NCI-H524 treated with DMSO at 0.1 percent for 48 hours (cell line): ENCODE results near the gene SEMA7A.

Experiments
- DNase-seq: peaks from one replicate; lab custom pipeline; 2025; lab: John Stamatoyannopoulos, UW

Gene SEMA7A

GRCh38 chr15:74430510-74430951 lies 3.2 kb downstream of the SEMA7A start:
- no peak for DNase-seq

DNA sequence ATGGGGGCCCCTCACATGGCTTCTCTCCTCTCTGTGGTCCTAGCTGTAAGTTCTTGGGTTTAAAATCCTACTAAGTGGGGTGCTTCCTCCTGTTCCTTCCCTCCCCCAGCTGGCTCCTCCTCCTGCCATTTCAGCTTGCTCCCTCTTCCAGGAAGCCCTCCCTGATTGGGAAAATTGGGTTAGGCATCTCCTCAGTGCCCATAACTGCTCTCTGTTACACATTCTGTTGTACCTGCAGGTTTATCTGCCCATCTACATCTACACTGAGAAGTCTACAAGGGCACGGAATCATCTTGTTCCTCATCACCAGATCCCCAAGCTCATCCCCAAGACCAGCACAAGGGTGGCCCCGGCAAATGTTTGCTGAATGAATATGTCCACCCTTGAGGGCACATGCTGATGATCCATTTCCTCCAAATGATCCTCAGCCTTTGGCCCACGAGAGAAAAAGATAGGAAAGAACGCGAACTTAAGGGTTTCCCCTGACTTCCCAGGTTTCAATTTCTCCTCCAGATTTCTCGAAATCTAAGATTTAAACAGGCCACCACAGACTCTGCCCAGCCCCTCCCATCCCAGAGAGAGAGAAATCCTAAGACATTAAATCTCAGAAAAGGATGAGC lies 3.9 kb downstream of the SEMA7A start:
- DNase-seq: no peak

- DNase-seq: no peak
Measured at GRCh38 chr15:74428970-74429780, 4.6 kb downstream of the SEMA7A start.

- no peak for DNase-seq
Measured at GRCh38 chr15:74428442-74428787, 5.3 kb downstream of the SEMA7A start.

DNA sequence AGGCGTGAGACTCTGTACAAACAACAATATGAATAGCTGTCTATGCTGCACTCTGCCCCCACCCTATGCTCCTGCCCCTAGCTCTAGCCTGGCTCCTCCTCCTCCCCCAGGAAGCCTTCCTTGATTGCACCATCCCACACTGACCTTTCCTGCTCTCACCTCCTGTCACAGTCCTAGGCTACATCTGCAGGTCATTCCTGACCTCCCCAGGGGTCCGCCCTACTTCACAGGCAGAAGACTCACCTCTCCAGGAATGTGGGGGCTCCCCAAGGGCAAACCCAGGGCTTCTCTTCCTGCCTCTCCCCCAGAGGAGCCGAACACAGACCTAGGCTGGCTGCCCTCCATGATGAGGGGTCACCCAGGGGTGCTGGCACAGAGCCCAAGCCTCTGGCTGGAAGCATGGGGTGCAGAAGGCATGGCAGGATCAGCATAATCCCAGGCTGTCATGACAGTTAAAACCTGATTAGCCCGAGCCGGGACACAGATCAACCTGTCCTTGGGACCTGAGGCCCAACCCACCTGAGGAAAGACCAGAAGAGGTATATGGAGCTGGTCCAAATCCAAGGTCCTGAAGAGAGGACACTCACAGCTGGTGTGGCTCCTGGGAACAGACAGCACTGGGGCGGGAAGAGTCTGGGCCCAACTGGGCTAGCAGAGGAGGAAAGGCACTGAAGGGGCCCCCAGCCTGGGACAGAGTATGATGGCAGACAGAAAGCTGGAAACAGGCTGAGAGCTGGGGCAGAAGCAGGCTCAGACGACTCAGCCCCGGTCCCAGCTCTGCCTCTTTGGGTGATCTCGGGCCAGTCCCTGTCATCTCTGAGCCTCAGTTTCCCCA lies 5.9 kb downstream of the SEMA7A start:
- no peak for DNase-seq

DNA sequence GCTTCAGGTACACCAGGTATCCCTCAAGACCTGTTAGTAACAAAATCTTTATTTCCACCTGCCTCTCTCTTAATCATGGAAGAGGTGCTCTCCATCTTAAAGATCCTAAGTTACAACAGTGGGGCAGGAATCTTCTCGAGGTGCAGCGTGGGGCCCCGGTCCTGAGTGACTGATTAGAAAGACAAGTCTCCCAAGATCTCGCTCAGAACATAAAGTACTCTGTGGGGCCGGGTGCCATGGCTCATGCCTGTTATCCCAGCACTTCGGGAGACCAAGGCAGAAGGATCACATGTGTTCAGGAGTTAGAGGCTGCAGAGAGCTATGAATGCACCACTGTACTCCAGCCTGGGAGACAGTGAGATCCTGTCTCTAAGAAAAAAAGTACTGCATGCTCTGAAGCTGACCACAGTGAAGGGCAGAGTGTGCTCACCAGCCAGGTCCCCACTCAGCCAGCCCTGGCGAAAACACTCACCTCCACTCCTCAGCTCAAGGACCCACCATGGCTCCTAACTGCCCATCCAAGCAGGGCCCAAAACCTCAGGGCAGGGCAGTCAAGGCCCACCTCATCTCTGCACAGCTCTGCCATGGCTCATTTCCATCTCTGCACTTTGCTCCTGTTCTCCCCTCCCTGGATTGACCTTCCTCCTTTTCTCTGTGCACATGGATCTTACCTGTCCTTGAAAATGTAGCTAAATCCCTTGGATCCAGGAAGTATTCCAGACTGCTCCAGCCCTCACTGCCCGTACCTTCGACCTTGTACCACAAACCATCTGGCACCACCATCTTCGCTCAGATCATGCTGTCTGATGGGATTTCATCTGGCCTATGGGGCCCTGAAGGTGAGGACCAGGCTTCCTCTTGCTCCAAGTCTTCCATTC lies 7.1 kb downstream of the SEMA7A start:
- no peak for DNase-seq

GRCh38 chr15:74425630-74426029 lies 8.1 kb downstream of the SEMA7A start:
- DNase-seq: no peak

DNA sequence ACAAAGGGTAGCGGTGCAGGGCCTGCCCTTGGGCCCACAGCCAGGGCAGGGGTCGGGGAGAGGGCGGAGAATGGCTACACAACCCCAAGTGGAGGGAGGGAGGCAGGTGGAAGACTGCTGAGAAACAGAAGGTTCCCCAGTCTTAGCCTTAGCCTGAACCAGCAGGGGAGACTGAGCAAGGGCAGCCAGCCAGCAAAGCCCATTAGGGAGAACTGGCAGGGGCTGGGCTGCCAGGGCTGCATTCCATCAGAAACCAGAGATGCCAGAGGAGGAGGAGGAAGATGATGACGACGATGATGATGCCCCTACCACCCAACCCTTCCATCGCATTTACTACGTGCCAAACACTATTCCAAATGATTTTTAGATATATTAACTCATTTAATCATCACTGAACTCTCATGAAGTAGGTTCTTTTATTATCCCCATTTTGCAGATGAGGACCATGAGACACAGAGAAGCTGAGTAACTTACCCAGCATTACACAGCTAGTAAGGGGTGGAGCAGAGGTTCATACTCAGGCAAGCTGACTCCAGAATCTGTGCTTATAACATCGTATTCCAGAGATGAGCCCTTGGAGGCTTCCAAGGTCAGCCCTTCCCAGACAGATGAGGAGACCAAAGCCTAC lies 8.7 kb downstream of the SEMA7A start:
- no peak for DNase-seq

GRCh38 chr15:74423431-74424257 lies 10.1 kb downstream of the SEMA7A start:
- DNase-seq: no peak

GRCh38 chr15:74422652-74423430 lies 10.9 kb downstream of the SEMA7A start:
- no peak for DNase-seq

GRCh38 chr15:74422265-74422651 lies 11.5 kb downstream of the SEMA7A start:
- DNase-seq: no peak

- no peak for DNase-seq
Measured at GRCh38 chr15:74421302-74422245, 12.2 kb downstream of the SEMA7A start.

DNA sequence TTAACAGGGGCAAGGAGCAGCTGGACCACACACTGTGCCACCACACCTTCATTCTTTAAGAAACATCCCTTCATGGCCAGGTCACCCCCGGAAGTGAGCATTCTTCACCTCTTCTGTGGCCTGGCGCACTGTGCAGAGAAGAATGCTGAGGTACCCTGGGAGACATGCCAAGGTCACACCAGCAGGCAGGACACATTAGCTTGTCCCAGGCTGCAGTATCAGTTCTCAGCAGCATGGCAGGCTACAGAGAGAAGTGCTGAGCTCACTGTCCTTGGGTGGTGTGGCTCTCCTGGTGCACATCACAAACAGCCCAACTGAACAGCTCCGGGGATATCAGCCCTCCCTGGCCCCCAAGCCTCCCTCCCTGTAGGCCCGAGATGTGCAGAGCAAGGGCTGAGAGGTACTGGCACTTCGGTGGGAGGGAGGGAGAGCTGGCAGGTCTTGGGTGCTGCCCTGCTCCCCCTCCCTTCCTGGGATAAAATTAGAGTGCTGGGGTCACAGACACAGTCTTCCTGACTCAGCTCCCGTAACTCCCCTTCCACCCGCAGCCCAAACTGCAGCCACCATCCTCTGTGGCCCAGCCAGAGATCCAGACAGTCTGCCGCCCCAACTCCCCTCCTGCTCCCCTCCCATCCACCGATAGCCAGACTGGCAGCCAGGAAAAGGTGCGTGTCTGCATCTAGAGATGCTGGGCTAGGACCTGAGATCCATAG lies 13.4 kb downstream of the SEMA7A start:
- DNase-seq: no peak

DNA sequence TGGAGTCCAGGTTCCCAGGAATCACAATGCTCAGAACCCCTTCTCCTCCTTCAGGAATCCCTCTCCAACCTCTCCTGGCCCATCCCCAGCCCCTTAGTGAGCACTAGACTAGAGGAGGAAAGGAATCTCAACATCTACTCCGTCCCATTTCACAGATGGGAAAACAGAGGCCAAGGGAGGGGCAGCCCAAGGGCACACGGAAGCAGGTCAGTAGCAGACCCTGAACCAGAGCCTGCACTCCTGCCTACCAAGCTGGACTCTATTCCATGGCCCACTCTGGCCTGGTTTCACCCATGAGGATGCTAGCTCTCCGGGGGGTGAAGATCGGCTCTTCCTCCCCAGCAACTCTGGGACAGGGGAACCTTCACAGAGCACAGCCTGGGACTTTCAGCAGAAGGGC lies 14.3 kb downstream of the SEMA7A start:
- no peak for DNase-seq

DNA sequence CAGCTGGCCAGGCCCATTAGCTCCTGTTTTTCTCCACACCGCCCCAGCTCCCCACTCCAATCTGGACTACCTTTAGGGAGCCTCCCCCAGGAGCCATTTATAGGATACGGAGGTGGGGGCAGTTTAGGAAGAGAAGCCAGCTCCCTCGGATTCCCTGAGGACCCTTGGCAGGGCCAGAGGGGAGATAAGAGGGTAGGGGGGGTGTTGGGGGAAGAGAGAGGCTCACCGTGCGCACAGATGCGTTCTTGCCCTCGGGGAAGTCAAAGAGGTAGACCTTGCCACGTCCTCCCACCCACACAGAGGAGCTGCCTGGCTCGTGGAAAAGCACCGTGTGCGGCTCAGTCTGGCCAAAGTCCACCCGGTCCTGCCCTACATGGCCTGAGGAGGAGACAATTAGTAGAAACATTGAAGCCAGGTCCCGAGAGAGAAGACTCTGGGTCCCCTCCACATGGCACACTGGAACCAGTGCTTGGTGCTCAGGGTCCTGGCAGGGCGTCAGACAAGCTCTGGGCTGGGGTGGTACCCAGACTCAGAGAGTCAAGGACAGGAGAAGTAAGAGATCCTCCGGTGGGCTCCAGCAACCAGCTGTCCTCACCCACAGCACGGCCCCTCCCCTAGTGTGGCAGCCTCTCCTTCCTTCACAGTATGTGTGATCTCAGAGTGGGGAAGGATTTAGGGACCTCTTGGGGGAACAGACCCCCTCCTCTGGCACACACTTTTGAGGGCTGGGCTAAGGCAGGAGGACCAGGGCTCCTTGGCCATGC lies 15.0 kb downstream of the SEMA7A start:
- no peak for DNase-seq

DNA sequence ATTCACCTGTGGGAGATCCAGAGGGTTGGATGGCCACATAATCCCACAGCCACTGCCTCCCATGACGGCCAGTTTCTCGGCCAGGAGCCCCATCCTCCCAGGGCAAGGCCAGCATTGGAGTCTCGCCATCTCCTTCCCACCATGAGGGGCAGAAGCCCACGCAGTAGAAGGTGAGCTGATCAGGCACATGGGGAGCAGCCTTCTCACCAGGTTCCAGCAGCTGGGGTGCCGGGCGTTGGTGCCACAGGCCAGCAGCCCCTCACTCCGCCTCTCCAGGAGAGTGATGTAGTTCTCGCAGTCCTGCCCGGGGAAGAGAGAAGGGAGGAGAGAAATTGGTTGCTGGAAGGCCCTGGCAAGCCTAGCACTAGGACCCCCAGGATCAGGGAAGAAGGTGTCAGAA lies 16.1 kb downstream of the SEMA7A start:
- DNase-seq: no peak

- no peak for DNase-seq
Measured at GRCh38 chr15:74417225-74417624, 16.5 kb downstream of the SEMA7A start.
